HT-29 (cell line): Measurements from ENCODE around the gene NLRP9. TPM values are rescaled to one million over a fixed set of nuclear protein-coding genes. Genes with fewer than 3 reads are reported as not detected.

ENCODE experiments used
- small RNA-seq: library from RNA; depleted of rRNA; stranded (forward); fragments of <200 nt; gene quantifications from one replicate; pipeline ENCODE3, GENCODE V24; 2014
- total RNA-seq: library from RNA; depleted of rRNA; stranded (reverse); fragments of >200 nt; shearing (Covaris generic); gene quantifications from 2 replicates; pipeline ENCODE4 v1.2.3, GENCODE V29; 2014; rRNA removed

The NLRP9 gene
- total RNA-seq, 1 experiment from 2014 or later, result not detected

Small RNA genes within 50 kb of the gene (small RNA-seq; reads per million reads assigned to genes)
- not detected for gene AC010525.2

Other genes with a start within 250 kb of the NLRP9 start
- 0.18 TPM in 1 of 2 replicates, not detected in the other for gene SSC5D, start 250.0 kb downstream of the NLRP9 start, total RNA-seq
- not detected in 2 replicates for gene SBK2, start 201.3 kb downstream of the NLRP9 start, total RNA-seq
- 0.16 and 0.53 TPM in 2 replicates for gene SBK3, start 192.9 kb downstream of the NLRP9 start, total RNA-seq
- 17.0 and 23.1 TPM in 2 replicates for gene ZNF579, start 157.6 kb downstream of the NLRP9 start, total RNA-seq
- 15.9 and 19.2 TPM in 2 replicates for gene FIZ1, start 138.9 kb downstream of the NLRP9 start, total RNA-seq
- 69.6 and 81.2 TPM in 2 replicates for gene ZNF524, start 138.1 kb downstream of the NLRP9 start, total RNA-seq
- gene ZNF865, start 132.8 kb downstream of the NLRP9 start, total RNA-seq, result 9.1 and 9.6 TPM in 2 replicates
- 17.5 and 19.9 TPM in 2 replicates for gene ZNF784, start 113.8 kb downstream of the NLRP9 start, total RNA-seq
- gene ZNF580, start 97.4 kb downstream of the NLRP9 start, total RNA-seq, result 16.1 and 18.8 TPM in 2 replicates
- 40.9 and 43.2 TPM in 2 replicates for gene ZNF581, start 94.8 kb downstream of the NLRP9 start, total RNA-seq
- 9.7 and 11.4 TPM in 2 replicates for gene CCDC106, start 90.2 kb downstream of the NLRP9 start, total RNA-seq
- gene U2AF2, start 83.4 kb downstream of the NLRP9 start, total RNA-seq, result 799 and 894 TPM in 2 replicates
- gene EPN1, start 63.2 kb downstream of the NLRP9 start, total RNA-seq, result 195 and 216 TPM in 2 replicates
- gene RFPL4A, start 20.7 kb upstream of the NLRP9 start, total RNA-seq, result not detected in 2 replicates
- not detected in 2 replicates for gene RFPL4AL1, start 30.7 kb upstream of the NLRP9 start, total RNA-seq
- gene NLRP11, start 93.6 kb upstream of the NLRP9 start, total RNA-seq, result 0.08 TPM in 1 of 2 replicates, not detected in the other
- gene NLRP4, start 98.1 kb upstream of the NLRP9 start, total RNA-seq, result not detected in 2 replicates
- gene NLRP13, start 193.9 kb upstream of the NLRP9 start, total RNA-seq, result not detected in 2 replicates
- gene NLRP8, start 209.4 kb upstream of the NLRP9 start, total RNA-seq, result not detected in 2 replicates
- gene NLRP5, start 248.4 kb upstream of the NLRP9 start, total RNA-seq, result not detected in 2 replicates